EL (cell line): Measurements from ENCODE around the gene DENND5A.
"Not testable (repeated sequence)": the region's sequence is repeated elsewhere in the genome, so short reads cannot be mapped to it uniquely, and the experiment has no call there.

Experiments
- DNase-seq: peaks from one replicate; pipeline ENCODE4 v3.0.0-alpha.2; 2016

DENND5A gene

DNA sequence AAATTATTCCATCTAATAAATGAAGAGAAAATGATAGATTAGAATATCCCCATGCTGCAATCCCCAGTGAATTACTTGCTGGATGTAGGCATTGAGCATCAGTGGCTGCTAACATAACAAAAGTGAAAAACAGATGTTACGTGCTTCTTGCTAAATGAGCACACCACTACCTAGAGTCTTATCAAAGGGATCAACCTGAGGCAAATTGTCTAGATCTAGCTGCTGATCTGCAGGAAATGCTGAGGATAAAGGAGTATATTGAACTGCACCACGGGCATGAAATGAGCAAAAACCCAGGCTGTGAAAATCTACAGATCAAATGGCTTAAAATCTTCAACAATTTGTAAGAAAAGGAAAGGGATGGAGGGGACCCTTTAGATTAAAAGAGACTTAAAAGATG lies 128.4 kb downstream of the DENND5A start:
- DNase-seq, result no peak

DNA sequence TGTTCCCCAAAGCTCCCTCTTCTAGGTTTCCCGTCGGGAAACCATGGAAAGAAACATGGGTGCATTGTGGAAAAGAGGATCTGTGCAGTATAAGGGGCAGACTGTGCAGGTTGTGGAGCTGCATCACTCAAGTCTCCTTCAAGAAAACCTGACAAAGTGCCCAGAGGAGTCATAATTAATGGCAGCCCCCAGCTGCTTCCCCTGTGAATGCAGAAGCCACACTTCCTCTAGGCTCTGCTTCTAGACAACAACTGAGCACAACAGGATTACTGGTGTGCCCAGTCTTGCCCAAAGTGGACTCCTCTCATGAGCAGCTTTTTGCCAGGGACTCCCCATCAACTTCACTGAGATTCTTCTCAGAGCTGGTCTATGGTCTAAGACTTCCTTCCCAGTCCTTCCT lies 131.2 kb downstream of the DENND5A start:
- DNase-seq, result no peak

DNA sequence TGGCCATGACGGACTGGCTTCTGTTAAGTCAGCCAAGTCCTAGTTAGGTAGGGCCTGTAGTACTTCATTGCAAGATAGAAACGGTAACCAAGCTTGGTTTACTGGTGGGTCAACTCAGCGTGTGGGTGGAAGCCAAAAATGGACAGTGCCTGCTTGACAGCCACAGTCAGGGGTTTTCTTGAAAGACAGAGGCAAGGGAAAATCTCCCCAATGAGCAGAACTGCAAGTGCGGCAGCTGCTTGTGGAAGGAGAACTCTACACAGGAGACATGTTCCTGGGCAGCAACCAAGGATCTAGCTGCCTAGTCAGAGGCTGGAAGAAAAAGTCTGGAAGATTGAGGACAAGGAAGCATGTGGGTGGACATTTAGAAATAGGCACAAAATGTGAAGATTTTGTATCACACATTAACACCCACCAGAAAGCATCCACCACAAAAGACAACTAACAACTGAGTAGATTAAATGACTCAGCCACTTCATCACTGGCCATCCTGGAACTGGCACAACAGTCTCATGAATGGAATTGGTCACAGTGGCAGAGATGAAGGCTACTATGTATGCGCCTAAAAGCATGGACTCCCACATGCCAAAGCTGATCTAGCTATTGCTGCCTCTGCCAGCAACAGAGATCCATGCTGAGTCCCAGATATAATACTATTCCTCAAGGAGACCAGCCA lies 132.8 kb downstream of the DENND5A start:
- no peak for DNase-seq

DNA sequence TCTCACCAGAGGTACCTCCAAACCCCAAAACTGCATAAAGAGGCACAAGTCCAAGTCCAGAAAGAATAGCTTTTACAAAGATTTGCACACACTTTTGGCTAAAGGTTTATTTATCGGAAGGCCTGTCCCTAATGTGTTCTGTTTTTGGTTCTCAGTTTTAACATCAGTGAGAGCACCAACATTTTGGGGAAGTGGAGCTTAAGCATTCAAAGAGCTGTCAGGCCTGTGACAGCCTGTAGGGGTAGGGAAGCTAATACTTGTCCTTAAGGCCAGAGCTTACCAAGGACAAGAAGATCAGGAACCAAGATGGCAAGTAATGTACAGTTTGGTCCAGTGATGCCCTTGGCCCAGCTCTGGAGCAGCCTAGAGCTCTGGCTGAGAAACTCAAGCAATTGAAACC lies 134.9 kb downstream of the DENND5A start:
- no peak for DNase-seq

DNA sequence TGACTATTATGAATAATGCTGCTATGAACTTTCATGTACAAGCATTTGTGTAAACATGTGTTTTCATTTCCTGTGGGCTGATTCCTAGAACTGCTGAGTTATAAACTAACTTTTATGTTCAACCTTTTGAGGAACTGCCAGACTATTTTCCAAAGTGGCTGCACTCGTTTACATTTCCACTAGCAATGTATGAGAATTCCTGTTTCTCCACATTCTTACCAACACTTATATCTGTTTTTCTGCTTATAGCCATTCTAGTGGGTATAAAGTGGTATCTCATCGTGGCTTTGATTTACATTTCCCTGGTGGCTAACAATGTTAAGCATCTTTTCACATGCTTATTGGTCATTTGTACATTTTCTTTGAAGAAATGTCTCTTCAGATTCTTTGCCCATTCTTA lies 138.5 kb downstream of the DENND5A start:
- no peak for DNase-seq

DNA sequence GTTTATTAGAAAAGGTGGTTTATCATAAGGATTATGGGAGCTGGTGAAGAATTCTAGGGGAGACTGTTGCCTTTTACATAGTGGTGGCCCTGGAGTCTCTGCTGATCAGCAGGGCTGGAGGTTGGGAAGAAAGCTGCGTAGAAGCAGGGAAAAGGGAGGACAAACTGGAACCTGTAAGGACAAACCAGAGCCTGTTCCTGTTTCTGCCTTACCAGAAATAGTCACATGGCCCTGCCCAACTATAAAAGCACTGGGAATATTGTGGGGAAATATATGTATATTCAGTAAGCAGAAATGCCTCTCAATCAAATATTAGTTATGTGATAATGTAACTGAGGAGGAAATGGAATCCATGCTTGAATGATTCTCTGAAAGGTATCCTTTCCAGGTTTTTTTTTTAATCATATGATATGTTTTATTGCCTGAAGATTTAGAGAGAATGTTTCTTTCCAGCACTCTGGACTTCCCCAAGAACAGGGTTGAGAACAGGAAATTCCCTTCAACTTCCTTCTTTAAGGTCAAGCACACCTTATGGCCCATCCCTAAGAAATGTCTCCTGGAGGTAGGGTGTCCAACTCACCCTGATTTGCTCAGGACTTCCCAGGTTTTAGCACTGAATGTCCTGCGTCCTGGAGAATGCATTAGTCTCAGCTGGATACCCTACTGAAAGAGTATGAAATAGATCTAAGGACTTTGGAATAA lies 139.8 kb downstream of the DENND5A start:
- DNase-seq, result no peak

DNA sequence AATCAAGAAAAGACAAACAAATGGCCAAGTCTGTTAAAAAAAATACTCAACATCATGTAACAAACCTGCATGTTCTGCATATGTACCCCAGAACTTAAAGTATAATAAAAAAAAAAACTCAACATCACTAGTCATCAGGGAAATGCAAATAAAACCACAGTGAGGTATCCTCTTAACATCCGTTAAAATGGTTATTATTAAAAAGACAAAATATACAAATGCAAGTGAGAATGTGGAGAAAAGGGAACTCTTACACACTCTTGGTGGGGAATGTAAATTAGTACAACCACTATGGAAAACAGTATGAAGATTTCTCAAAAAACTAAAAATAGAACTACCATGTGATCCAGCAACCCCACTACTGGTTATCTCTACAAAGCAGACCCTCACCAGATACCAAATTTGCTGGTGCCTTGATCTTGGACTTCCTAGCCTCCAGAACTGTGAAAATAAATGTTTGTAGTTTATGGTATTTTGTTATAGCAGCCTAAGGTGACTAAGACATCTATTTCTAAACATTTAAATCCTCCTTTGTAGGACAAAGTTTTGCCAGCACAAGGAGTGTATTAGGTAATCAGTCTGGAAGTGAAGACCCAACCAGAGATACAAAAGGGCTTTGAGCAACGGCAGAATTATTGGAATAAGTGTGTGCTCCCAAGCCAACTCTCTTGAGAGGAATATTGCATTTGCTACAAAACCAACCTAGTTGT lies 141.4 kb downstream of the DENND5A start:
- no peak for DNase-seq

DNA sequence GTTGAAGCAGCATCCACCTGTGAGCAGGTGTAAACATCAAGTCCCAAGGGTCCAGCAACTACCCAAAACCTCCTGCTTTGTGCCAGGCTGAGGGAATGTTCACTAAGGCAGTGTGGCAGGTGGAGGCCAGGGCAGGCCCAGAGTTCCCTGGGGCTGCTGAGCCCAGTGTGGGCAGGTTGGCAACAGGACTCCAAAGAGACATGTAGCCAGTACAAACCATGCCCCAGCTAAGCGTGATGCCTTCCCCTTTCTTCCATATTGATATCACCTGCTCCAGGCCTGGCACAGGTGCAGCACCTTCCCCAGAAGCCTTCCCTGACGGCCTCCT lies 143.7 kb downstream of the DENND5A start:
- no peak for DNase-seq

DNA sequence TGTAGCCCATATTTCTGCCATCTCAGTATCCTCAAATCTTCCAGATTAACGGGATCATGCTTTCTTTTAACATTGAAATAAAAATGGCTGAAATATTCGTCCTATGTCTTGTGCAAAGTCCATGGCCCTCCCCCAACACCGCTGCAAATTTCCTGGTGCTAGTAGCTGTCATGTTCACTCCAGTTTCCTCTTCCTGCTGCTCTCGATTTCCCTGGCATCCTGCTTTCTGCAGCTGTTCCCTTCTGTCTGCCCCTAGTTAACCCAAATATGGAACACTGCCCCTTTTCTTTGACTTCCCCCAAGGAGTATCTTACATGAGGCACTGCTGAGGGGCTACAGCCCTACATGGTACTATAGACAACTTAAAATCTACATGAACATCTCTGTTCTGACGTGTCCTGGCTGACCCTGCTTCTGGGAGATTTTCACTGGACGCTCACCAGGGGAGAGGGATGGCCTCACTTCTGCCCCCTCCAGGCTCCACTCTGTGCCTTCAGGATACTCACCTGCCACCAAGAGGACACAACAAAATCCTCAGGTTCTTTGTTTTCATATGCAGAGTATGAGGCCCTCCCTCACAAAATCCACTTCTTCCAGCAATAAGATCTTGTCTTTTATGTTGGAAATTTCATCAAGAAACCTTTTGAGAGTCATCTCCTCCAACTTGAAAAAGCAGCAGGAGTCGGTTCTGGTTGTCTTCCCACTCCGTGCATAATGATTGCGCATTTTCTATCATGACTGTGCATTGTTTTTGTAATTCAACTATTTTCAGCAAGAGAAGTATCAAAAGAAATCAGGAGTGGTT lies 144.3 kb downstream of the DENND5A start:
- DNase-seq, result no peak

DNA sequence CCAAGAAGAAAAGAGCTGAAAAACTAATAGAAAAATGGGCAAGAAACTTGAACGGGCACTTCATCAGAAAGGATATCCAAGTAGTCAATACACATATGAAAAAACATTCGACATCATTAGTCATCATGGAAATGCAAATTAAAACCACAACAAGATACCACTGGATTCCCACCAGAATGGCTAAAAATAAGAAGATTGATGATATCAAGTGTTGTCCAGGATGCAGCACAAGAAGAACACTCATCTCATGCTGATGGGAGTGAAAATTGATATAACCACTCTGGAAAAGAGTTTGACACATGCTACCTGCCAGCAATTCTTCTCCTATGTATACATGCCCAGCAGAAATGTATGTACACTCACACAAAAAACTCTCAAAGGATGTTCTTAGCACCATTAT lies 146.9 kb downstream of the DENND5A start:
- no peak for DNase-seq

DNA sequence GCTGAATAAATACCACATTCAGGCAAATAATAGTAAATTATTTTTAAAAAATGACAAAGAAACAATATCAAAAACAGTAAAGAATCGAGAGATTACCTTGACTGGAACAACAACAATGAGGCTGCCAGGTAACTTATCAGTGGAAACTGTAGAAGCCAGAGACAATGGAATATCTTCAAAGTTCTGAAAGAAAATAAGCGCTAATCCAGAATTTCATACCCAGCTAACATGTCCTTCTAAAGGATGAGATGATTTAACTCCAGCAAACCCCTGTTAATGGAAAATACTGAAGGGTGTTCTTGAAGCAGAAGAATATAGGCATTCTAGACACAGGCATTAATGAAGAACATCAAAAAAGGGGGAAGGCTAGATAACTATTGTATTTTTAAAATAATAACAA lies 153.1 kb downstream of the DENND5A start:
- DNase-seq, result no peak

DNA sequence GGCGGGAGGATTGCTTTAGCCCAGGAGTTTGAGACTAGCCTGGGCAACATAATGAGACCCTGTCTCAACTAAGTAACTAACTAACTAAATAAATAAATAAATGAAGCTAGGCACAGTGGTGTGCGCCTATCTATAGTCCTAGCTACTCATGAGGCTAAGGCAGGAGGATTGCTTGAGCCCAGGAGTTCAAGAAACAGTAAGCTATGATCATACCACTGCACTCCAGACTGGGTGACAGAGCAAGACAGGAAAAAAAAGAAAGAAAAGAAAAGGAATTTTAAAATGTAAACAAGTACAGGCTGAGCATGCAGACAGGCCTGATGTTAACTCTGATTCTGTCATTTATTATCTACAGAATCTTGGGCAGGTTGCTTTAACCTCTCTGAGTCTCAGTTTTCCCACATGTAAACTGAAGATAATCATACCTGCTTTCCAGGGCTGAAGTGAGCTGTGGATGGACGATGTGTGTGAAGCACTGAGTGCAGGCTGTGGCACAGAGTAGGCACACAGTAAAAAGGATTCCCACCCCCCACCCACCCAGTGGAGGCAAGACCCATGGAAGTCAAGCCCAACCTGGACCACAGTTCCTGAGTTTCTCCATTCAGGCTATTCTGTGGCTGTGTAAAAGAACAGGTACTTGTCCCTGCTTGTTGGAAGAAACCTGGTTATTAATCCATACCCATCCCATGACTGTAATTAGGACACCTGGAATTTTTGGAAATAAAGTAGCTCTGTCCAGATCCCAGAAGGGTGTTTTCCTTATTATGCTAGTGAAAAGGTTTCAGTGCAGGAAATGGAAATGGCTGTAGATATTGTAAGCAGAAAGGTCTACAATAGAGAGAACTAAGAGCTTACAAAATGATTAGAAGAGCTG lies 155.1 kb downstream of the DENND5A start:
- DNase-seq, result no peak

DNA sequence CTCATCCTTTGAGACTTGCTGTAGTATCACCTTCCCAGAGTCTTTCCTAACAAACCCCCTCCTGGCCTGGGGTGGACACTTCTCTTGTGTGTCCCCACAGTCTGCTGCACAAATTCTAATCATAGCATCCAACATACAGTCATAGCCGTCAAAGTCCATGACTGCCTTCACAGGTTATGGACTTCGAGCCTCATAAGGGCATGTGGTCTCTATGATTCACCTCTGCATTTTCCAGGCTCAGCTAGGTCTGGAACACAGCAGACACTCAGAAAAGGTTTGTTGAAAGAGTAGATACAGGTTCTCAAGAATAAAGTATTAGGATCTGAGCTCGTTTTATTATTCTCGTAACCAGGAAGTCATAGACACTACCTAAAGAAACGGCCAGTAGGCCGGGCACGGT lies 160.6 kb downstream of the DENND5A start:
- DNase-seq, result no peak

DNA sequence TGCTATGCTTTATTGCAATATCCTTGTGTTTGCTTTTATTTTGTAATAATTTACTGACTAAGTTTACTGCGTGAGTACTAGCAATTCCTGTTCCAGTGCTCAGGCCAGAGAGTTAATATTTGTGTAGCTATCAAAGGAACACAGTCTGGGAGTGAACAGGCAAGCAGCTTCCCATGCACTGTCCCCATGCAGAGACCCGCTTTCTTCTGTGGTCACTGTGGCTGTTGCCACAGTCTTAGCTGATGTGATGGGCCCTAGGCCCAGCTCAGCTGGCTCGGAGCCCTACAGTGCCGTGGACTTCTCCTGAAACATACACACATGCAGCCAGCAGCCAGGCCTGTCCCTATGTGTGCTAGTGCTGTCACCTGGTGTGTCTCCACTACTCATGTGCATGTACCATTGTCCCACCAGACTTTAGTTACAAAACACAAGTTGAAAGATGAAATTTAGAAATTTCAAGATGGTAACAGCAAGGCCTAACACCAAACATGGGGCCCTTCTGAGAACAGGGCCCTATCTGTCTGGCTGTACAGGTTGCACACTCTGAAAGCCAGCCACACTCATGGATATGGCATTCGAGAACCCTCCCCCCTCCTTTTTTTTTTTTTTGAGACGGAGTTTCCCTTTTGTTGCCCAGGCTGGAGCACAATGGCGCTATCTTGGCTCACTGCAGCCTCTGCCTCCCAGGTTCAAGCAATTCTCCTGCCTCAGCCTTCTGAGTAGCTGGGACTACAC lies 161.4 kb downstream of the DENND5A start:
- DNase-seq, result no peak

DNA sequence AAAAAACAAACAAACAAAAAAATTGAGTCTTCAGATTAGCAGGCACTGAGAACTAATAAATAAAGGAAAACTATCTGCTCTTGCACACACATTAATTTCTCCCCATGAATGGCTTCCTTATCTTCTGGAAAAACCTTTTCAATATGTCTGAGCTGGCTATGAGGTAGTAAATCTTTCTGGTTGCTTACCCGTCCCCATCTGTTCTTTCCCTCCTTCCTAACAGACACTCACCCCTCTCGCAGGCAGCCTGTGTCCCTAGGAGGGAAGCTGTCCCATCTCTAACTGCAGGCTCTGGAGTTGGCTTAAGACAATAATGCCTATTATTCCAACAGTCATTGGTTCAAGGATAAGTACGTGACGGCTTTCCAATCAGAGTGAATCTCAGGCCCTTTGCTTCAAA lies 165.5 kb downstream of the DENND5A start:
- no peak for DNase-seq

DNA sequence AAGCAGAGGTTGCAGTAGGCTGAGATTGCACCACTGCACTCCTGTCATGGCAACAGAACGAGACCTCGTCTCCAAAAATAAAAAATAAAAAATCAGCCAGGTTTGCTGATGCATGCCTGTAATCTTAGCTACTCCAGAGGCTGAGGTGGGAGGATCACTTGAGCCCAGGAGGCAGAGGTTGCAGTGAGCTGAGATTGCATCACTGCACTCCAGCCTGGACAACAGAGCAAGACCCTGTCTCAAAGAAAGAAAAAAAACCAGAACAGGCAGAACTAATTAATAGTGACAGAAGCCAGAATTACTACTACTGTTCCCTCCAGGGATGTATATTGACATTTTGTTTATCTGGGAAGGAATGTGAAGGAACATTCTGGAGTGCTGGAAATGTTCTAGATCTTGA lies 166.7 kb downstream of the DENND5A start:
- not testable (repeated sequence) for DNase-seq

DNA sequence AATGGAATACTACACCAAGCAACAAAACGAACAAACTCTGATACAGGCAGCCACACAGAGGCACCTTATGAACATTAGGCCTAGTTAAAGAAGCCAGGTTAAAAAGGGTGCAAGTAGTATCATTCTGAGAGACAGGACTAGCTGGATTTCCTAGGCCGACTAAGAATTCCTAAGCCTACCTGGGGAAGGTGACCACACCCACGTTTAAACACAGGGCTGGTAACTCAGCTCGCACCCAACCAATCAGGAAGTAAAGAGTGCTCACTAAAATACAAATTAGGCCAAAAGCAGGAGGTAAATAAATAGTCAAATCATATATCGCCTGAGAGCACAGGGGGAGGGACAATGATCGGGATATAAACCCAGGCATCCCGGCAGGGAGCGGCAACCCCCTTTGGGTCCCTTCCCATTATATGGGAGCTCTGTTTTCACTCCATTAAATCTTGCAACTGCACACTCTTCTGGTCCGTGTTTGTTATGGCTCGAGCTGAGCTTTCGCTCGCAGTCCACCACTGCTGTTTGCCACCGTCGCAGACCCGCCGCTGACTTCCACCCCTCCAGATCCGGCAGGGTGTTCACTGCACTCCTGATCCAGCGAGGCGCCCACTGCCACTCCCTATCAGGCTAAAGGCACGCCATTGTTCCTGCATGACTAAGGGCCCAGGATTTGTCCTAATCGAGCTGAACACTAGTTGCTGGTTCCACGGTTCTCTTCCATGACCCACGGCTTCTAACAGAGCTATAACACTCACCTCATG lies 167.8 kb downstream of the DENND5A start:
- not testable (repeated sequence) for DNase-seq

DNA sequence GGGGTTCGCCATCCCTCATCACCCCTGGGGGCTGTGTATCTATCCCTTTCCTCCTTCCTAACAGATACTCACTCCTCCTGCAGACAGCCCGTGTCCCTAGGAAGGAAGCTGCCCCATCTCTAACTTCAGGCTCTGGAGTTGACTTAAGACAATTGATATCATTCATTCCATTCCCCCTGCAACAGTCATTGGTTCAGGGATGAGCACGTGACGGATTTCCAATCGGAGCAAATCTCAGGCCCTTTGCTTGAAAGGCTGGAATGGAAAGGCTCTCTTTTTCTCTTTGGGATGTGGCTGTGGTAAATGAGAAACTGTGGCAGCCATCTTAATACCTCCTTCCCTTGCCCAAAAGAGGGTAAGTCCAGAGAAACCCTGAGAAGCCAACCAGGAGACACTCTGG lies 168.7 kb downstream of the DENND5A start:
- DNase-seq, result no peak

DNA sequence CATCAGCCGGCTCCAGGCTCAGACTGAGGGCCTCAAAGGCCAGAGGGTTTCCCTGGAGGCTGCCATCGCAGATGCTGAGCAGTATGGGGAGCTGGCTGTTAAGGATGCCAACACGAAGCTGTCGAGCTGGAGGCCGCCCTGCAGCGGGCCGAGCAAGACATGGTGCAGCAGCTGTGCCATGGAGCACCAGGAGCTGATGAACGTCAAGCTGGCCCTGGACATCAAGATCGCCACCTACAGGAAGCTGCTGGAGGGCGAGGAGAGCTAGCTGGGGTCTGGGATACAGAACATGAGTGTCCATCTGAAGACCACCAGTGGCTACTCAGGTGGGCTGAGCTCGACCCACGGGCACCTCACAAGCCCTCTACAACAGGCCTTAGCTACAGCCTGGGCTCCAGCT lies 169.7 kb downstream of the DENND5A start:
- DNase-seq, result no peak

DNA sequence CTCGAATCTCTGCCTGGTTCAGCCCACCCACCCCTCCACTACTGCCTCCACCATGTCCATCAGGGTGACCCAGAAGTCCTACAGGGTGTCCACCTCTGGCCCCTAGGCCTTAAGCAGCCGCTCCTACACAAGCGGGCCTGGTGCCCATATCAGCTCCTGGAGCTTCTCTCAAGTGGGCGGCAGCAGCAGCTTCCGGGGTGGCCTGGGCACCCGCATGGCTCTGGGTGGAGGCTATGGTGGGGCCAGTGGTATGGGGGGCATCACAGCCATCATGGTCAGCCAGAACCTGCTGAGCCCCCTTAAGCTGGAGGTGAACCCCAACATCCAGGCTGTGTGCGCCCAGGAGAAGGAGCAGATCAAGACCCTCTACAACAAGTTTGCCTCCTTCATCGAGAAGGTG lies 170.7 kb downstream of the DENND5A start:
- no peak for DNase-seq
